ENCODE results near the gene KIAA0825.

Gene KIAA0825

DNA sequence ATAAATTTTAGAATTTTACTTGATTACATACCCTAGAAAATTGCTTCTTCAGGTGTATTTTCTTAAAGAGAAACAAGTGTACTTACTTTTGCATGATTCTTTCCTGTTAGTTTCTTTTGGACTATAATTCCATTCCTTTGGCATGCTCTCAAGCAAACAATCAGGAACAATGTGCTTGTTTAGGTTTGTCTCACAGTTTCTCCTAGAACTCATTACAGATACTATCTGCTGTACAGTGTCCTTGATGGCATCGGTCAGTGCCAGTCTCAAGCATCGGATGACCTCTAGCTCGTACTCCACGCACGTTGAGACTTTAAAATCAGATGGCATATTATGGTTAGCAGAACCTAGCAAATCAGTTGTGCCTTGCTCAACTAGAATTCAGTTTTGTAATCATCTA is 214.9 kb downstream of the KIAA0825 start:
- H3K27ac Mint-ChIP-seq: no peak overlapping the region

DNA sequence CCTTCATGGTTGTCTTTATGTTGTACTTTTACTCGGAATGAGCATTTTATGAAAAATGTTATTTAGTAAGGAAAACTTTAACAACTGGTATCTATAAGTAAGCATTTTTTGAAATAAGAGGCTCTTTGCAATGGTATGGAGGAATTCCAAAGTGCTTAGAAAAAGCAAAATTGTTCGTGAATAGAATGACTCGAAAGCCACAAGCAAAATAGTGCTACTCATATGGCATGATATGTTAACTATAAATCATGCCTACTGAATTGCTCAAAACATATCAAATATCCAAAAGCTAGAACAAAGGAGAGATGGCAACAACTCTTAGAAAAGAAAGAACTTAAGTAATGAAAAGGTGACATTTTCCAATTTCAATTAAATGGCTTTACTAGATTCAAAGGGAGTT is 216.3 kb downstream of the KIAA0825 start:
- Mint-ChIP-seq H3K36me3 (peaks cover 12% of the 10 kb centered on the region), H3K9me3 (ENCODE audit: low read depth) (no peaks in the 10 kb centered on the region), H3K4me1 (ENCODE audit: low read depth) (no peaks in the 10 kb centered on the region), H3K4me3 (no peak overlapping the region), H3K27me3 (no peaks in the 10 kb centered on the region), H3K27ac (no peak overlapping the region)

More for the DNA sequence above, 214.9 kb downstream of the KIAA0825 start:
- Mint-ChIP-seq H3K36me3 (peaks cover 11% of the 10 kb centered on the region), H3K27me3 (no peaks in the 10 kb centered on the region), H3K4me3 (no peak overlapping the region), H3K9me3 (ENCODE audit: low read depth) (no peaks in the 10 kb centered on the region), H3K4me1 (ENCODE audit: low read depth) (no peaks in the 10 kb centered on the region)

DNA sequence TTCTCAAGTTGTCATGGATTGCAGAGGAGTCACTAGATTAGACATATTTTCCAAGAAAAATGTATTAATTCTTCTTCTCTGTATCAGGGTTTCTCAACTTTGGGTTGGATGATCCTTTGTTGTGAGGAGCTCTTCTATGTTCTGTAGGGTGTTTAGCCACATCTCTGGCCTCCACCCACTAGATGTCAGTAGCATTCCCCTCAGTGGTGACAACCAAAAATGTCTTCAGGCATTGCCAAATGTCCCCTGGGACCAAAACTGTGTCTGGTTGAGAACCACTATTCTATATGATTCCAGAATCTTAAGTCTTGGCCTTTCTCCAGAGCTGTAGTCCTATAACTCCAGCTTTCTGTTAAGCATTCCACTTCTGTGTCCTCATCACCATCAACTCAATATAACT is 220.9 kb downstream of the KIAA0825 start:
- Mint-ChIP-seq H3K9me3 (ENCODE audit: low read depth) (no peaks in the 10 kb centered on the region), H3K4me3 (no peak overlapping the region)

DNA sequence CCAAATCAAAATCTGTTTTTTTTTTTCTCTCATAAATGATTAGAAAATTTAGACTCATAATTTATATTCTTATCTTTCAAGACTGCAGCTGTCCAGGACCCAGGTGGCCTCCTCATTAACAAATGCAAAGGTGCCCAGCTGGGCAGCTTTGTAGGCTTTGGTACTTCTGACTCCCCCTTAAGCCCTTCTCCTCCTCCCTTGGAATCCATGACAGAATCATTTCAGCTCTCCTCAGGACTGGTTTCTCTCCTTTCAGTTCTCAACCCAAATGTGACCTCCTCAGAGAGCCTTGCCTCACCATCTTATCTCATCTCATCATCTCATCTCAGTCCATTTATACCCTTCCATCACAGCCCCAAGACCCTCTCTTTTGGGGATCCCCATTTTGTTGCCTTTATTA is 221.7 kb downstream of the KIAA0825 start:
- Mint-ChIP-seq H3K4me1 (ENCODE audit: low read depth) (no peaks in the 10 kb centered on the region), H3K9me3 (ENCODE audit: low read depth) (no peaks in the 10 kb centered on the region), H3K27ac (no peak overlapping the region), H3K4me3 (no peak overlapping the region), H3K27me3 (no peaks in the 10 kb centered on the region), H3K36me3 (peaks cover 3% of the 10 kb centered on the region)

More for the DNA sequence above, 220.9 kb downstream of the KIAA0825 start:
- Mint-ChIP-seq H3K4me1 (ENCODE audit: low read depth) (no peaks in the 10 kb centered on the region), H3K36me3 (peaks cover 6% of the 10 kb centered on the region), H3K27me3 (no peaks in the 10 kb centered on the region), H3K27ac (no peak overlapping the region)

DNA sequence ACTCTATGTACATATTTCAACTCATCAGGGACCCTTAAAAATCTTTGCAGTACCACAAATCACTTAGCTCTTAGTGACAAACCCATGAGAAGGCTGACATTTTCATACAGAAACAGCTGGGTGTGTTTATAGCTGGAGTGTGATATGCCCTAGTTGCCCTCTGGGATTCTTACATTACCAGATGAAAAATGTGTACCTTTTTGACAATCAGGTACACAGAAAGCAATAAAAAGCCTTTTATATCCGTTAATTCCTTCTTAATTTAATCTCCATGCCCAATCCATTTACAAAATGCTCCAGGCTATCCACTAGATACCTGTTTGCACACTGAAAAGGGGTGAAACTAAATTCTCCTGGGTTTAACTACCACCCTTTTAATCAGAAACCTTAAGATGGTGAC is 222.9 kb downstream of the KIAA0825 start:
- H3K4me1 Mint-ChIP-seq (ENCODE audit: low read depth): no peaks in the 10 kb centered on the region
- H3K4me3 Mint-ChIP-seq: no peak overlapping the region
- H3K27ac Mint-ChIP-seq: no peak overlapping the region
- no peaks in the 10 kb centered on the region for H3K27me3 Mint-ChIP-seq
- no peaks in the 10 kb centered on the region for H3K9me3 Mint-ChIP-seq (ENCODE audit: low read depth)
- H3K36me3 Mint-ChIP-seq: peaks cover 3% of the 10 kb centered on the region

DNA sequence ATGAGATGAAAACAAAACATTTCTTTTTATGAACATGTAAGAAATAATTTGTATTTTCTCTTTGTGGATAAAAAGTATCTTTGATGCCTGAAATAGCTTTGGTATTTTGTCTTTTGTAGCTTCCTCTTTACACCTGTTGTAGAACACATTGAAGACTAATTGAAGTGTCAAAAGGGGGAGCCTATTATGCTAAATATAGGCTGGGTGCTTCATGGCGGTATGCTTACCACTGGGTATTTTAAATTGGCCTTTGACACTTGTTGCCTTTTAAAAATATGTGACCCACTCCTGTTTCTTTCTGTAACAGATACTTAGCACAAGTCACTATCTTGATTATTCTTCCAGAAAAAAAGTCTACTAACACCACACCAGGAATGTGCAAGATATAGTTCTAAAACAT is 226.4 kb downstream of the KIAA0825 start:
- Mint-ChIP-seq H3K9me3 (ENCODE audit: low read depth) (no peaks in the 10 kb centered on the region), H3K36me3 (peaks cover 2% of the 10 kb centered on the region), H3K4me3 (no peak overlapping the region), H3K4me1 (ENCODE audit: low read depth) (no peaks in the 10 kb centered on the region), H3K27me3 (no peaks in the 10 kb centered on the region), H3K27ac (no peak overlapping the region)

DNA sequence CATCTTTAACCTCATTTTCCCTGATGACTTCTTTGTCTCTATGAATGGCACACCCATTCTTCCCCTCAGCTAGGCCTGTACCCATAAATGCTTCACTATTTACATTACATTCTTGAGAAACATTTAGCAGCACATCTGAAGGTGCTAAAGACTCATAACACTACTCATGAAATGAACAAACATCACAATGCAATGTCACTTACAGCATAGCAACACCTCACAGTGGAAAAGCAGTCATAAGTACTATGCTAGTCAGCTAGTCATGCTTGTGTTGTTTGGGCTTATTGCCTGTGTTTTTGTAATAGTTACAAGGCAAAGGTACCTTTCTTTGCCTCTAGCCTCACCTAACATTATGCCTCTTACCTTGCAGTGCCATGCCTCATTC is 228.9 kb downstream of the KIAA0825 start:
- Mint-ChIP-seq H3K4me3 (no peak overlapping the region), H3K9me3 (ENCODE audit: low read depth) (no peaks in the 10 kb centered on the region), H3K27me3 (no peaks in the 10 kb centered on the region), H3K36me3 (peaks cover 2% of the 10 kb centered on the region), H3K4me1 (ENCODE audit: low read depth) (no peaks in the 10 kb centered on the region), H3K27ac (no peak overlapping the region)

DNA sequence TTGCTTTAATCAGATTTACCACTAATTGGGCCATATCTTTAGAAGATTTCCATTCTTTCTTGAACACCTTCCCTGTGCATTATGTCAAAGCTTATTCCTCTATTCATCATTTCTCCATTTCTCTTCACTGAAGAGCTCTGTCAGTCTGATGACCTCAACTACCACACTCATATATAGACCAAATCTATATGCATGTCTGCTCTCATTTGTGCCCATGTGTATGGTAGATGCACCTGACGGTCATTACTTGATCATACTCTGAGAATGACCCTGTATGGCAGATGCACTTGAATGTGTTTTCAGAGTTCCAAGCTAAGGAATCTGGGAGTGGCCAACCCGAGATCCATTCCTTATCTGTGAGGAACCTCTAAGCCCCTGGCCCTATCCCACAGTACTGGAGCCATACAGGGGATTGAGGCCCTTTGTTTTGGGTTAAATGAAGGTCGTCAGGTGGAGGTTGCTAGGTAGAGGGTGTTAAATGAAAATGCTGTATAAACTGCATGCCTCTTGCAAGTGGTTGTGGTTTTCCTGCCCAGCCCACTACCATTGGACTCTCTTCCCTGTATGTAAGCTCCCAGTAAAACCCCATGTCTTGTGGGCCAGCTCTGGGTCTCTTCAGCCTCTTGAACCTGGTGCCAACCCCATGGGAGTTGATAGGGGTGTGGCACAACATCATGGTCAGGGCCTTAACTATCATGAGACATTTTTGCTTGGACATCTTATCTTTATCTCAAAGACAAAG is 229.5 kb downstream of the KIAA0825 start:
- H3K27me3 Mint-ChIP-seq: no peaks in the 10 kb centered on the region
- H3K36me3 Mint-ChIP-seq: peaks cover 2% of the 10 kb centered on the region
- H3K27ac Mint-ChIP-seq: no peak overlapping the region
- no peaks in the 10 kb centered on the region for H3K9me3 Mint-ChIP-seq (ENCODE audit: low read depth)
- no peak overlapping the region for H3K4me3 Mint-ChIP-seq
- H3K4me1 Mint-ChIP-seq (ENCODE audit: low read depth): no peaks in the 10 kb centered on the region

DNA sequence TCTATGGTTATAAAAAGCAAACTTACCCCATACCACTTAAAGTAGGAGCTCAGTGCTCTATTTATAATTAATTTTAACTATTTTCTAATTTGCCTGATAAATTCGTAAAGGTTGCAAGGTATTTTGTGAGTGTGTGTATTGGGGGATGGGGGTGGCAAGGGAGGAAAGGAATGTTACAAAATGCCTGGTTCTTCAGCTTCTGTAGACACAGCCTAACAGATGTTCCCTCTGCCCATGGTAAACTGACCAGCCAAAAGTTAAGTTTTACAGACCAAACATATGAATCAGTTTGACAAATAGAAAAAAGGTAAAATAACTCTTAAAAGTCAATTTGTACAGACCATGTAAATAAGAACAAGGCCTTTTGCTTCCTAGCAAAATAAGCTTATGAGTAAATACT is 232.6 kb downstream of the KIAA0825 start:
- no peak overlapping the region for H3K27ac Mint-ChIP-seq
- no peak overlapping the region for H3K4me3 Mint-ChIP-seq
- H3K9me3 Mint-ChIP-seq (ENCODE audit: low read depth): no peaks in the 10 kb centered on the region
- H3K4me1 Mint-ChIP-seq (ENCODE audit: low read depth): no peaks in the 10 kb centered on the region
- peaks cover 2% of the 10 kb centered on the region for H3K36me3 Mint-ChIP-seq
- no peaks in the 10 kb centered on the region for H3K27me3 Mint-ChIP-seq

DNA sequence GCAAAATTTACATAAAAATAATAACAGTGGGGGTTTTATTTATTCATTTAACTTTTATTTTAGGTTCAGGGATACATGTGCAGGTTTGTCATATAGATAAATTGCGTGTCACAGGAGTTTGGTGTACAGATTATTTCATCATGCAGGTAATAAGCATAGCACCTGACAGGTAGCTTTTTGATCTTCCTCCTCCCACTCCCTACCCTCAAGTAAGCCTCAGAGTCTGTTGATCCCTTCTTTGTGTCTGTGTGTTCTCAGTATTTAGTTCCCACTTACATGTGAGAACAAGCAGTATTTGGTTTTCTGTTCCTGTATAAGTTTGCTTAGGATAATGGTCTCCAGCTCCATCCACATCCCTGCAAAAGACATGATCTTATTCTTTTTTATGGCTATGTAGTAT is 240.3 kb downstream of the KIAA0825 start:
- Mint-ChIP-seq H3K36me3 (no peaks in the 10 kb centered on the region), H3K4me3 (no peak overlapping the region), H3K4me1 (ENCODE audit: low read depth) (no peaks in the 10 kb centered on the region), H3K27ac (no peak overlapping the region), H3K9me3 (ENCODE audit: low read depth) (no peaks in the 10 kb centered on the region), H3K27me3 (no peaks in the 10 kb centered on the region)

DNA sequence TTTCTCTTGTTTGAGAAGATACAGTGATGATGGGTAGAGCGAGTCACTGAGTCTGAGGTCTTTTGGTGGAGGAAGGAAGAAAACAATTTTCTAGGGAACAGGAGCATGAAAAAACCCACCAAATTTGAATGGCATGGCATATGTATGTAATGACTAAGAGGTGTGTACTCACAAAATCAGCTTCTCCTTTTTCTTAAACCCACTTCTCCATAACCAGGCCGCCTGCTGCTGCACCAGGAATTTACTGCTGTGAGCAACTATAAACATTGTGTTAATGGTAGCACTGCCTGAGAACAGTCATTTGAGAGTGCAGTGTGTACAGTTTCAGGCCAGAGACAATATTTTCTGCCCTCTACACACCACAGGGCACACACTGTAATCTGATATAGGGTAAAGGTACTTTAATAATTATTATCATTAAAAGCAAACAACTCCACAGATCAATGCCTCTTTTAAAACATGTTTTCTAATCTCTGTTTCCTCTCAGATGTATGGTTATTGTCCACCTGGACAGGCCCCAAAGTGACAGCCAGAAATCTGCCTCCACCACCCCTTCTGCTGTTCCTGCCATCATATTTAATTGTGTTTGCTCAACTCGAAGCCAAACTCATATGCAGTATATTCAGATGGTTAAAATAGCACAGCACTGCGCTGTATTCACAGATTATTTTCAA is 241.6 kb downstream of the KIAA0825 start:
- Mint-ChIP-seq H3K36me3 (no peaks in the 10 kb centered on the region), H3K4me1 (ENCODE audit: low read depth) (no peaks in the 10 kb centered on the region), H3K27me3 (no peaks in the 10 kb centered on the region), H3K4me3 (no peak overlapping the region), H3K27ac (no peak overlapping the region), H3K9me3 (ENCODE audit: low read depth) (no peaks in the 10 kb centered on the region)

DNA sequence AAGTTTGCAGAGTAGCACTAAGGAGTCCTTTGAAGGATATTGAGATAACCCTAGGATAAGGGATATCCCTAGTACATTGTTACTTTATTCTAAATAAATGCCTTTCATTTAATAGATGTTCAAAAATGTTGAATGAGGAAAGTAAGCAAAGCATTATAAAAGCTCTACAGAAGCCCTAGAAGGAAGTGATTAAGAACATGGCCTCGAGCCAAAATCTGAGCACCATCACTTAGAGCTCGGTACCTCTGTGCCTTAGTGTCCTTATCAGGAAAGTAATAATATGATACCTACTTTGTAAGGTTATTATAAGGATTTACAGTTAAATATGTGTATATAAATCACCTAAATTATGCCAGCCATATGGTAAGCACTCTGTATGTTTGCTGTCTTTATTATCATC is 242.6 kb downstream of the KIAA0825 start:
- H3K27ac Mint-ChIP-seq: no peak overlapping the region
- H3K9me3 Mint-ChIP-seq (ENCODE audit: low read depth): no peaks in the 10 kb centered on the region
- H3K27me3 Mint-ChIP-seq: no peaks in the 10 kb centered on the region
- H3K4me3 Mint-ChIP-seq: no peak overlapping the region
- H3K4me1 Mint-ChIP-seq (ENCODE audit: low read depth): no peaks in the 10 kb centered on the region
- H3K36me3 Mint-ChIP-seq: no peaks in the 10 kb centered on the region

DNA sequence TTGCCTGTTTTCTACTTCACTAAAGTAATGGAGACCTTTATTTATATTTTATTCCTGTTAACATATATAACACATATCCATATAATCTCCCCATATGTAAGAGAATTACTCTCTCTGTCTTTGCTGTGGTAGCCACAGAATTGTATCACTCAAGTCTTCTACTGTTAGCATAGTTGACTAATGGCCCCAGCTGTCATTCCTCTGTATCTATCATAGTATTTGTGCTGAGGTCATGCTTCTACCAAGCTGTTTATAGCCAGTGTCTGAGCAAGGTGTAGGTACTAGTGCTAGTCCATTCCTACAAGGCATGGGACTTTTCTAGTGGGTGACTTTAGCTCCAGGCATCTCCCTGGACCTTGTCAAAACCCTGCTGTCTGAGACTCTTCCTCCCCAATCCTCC is 244.1 kb downstream of the KIAA0825 start:
- H3K27me3 Mint-ChIP-seq: no peaks in the 10 kb centered on the region
- H3K4me3 Mint-ChIP-seq: no peak overlapping the region
- H3K9me3 Mint-ChIP-seq (ENCODE audit: low read depth): no peaks in the 10 kb centered on the region
- H3K36me3 Mint-ChIP-seq: no peaks in the 10 kb centered on the region
- no peaks in the 10 kb centered on the region for H3K4me1 Mint-ChIP-seq (ENCODE audit: low read depth)
- no peak overlapping the region for H3K27ac Mint-ChIP-seq

DNA sequence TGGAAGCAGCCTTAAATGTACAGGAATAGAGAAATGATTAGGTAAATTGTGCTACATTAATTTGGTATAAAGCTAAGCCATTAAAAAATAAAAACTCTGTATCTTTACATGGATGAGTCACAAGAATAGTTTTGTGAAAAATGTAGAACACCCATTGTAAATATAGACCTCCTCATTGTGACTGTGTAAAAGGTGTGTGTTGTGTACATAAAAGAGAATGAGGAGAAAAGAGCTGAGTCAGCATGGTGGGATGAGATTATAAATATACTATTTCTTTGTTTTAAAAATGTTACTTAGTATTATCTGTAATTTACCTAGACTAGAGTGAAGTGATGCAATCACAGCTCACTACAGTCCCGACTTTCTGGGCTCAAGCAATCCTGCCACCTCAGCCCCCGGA is 250.5 kb downstream of the KIAA0825 start:
- Mint-ChIP-seq H3K27me3 (no peaks in the 10 kb centered on the region), H3K4me3 (no peak overlapping the region), H3K9me3 (ENCODE audit: low read depth) (no peaks in the 10 kb centered on the region), H3K36me3 (no peaks in the 10 kb centered on the region), H3K27ac (no peak overlapping the region), H3K4me1 (ENCODE audit: low read depth) (no peaks in the 10 kb centered on the region)

DNA sequence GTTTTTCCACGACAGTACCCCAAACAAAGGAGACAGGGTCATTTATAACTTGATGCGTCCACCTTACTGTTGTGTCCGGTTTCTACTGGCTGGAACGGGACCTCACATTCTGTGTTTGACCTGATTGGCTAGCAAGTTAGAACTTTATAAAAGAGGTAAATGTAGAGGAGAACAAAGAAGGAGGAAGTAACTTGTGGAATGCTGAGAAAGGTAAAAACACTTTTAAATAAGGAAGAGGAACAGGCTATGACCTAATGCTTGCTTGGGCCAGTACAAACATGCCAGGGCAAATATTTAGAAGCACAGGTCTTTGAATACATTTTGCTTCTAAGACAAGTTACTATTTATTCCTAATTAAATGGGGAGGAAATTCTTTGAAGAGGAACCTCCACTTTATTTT is 251.6 kb downstream of the KIAA0825 start:
- Mint-ChIP-seq H3K4me3 (no peak overlapping the region), H3K27me3 (no peaks in the 10 kb centered on the region), H3K9me3 (ENCODE audit: low read depth) (no peaks in the 10 kb centered on the region), H3K4me1 (ENCODE audit: low read depth) (no peaks in the 10 kb centered on the region), H3K27ac (no peak overlapping the region), H3K36me3 (no peaks in the 10 kb centered on the region)

DNA sequence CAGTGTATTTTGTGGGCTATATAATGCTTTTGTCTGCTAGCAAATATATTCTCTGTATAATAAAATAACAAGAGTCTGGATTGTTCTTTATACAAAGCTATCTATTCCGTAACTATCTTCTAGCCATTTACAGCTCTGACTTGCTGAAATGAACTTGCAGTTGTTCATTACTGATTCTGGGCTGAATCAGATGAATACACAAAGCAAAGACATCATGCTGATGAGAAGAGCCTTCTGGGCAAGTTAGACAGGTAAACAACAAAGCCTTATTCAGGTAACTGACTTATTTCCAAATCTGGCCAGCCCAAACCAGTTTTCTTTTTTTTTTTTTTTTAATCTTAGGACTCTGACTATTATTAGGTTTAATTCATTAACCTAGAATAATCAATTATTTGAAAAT is 255.5 kb downstream of the KIAA0825 start:
- no peaks in the 10 kb centered on the region for H3K9me3 Mint-ChIP-seq (ENCODE audit: low read depth)
- H3K36me3 Mint-ChIP-seq: no peaks in the 10 kb centered on the region
- H3K4me3 Mint-ChIP-seq: no peak overlapping the region
- no peak overlapping the region for H3K27ac Mint-ChIP-seq
- no peaks in the 10 kb centered on the region for H3K27me3 Mint-ChIP-seq
- H3K4me1 Mint-ChIP-seq (ENCODE audit: low read depth): no peaks in the 10 kb centered on the region

Measured in activated naive CD8-positive, alpha-beta T cell (primary cell).